HG02943 (cell line): ENCODE results near the gene NR5A1.

Source experiments
- ATAC-seq: cut with Tn5 transposase; IDR thresholded peaks from one replicate; pipeline ENCODE4 v1.9.1; 2021; ENCODE audit warnings: mild to moderate bottlenecking, low read depth, moderate library complexity; ENCODE audit not compliant: unreplicated experiment

NR5A1 gene

GRCh38 chr9:124448019-124448418, 59.2 kb downstream of the NR5A1 start:
- no peak for ATAC-seq

DNA sequence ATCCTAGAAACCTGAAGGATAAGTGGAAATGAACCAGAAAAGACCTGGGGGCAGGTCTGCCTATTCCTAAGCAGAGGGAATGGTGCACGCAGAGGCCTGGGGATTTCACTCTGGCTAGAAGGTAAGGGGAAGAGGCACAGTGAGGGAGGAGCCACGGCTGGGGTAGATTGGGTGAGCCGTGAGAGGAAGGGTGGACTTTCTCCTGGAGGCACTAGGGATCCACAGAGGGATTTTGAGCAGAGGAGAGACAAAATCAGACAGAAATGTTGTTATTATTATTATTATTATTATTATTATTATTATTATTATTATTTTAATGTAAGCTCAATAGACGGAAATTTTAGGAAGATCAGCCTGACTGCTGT, 59.9 kb downstream of the NR5A1 start:
- ATAC-seq: no peak

DNA sequence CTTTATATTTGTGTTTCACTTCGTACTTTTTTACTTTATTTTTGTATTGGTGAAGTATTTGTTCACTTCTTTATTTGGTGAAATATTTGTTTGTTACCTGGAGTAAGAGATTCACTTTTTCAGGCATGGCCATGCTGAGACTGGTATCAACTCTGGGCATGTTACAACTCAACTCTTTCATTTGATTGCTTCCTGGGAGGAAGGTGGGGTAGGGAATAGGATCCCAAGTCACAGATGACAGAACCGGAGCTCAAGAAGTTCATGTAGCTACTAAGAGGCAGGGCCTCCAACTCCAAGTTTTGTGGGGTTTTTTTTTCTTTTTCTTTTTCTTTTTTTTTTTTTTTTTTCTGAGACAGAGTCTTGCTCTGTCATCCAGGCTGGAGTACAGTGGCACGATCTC, 63.0 kb downstream of the NR5A1 start:
- ATAC-seq: no peak

- ATAC-seq: no peak
These were observed 63.6 kb downstream of the NR5A1 start for GRCh38 chr9:124443625-124444024.

GRCh38 chr9:124442826-124443225, 64.4 kb downstream of the NR5A1 start:
- ATAC-seq: no peak

DNA sequence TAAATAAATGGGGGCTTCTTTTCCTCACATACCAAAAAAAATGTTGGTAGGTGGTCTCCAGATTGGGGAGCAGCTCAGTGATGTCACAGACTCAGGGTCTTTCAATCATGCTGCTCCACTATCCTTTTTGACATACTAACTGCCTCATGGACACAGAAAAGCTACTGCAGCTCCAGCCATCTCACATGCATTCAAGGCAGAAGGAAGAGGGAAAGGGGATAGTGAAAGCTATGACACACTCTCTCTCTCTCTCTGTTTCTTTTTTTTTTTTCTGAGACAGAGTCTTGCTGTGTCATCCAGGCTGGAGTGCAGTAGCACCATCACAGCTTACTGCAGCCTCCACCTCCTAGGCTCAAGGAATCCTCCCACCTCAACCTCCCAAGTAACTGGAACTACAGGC, 64.8 kb downstream of the NR5A1 start:
- no peak for ATAC-seq

GRCh38 chr9:124441291-124441690, 65.9 kb downstream of the NR5A1 start:
- no peak for ATAC-seq

DNA sequence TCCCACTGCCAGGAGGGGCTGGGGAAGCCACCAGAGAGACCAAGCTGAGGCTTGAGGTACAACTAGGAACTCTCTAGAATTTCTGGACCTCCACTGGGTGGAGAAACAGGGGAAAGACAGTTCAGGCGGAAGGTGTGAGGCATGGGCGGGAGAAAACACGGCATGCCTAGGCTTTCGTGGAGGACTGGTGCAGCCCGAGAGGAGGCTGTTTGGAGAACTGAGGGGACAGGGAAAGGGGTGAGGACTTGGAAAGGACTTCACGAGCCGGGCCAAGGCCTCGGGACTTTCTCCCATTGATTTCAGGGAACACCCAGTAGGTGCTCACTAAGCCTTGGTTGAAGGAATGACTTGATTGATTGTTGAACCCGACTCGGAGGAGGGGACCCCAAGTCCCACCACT, 66.4 kb downstream of the NR5A1 start:
- ATAC-seq: no peak

- no peak for ATAC-seq
These were observed 67.4 kb downstream of the NR5A1 start for GRCh38 chr9:124439686-124440243.

DNA sequence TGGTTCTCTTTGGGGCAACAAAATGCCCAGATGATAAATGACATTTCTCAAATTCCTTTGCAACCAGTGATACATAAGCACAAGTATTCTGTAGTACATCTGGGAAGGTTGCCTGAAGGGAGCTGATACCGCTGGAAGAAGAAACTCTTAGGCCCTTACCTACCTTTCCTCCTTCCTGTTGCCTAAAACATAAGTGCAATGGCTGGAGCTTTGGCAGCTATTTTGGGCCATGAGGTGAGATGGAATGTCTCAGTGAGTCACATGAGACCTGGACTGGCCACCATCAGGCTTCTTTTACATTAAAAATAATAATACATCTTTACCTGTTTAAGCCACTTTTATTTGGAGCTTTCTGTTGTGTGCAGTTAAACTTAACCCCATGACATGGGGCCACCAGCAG, 68.1 kb downstream of the NR5A1 start:
- ATAC-seq: no peak

GRCh38 chr9:124438091-124438490, 69.1 kb downstream of the NR5A1 start:
- no peak for ATAC-seq

DNA sequence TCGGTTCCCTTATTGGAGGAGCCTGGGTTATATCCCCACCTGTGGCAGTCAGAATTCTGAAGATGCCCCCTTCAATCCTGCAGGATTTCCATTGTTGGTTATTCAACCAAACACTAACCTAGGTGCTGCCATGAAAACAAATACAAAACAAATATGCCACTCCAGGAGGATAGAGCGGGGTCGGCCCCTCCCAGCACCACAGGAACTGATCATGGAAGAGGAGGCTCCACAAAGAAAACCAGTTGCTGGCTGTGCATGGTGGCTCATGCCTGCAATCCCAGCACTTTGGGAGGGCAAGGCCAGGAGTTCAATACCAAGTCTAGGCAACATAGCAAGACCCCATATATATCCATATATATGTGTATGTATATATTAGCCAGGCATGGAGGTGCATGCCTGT, 70.1 kb downstream of the NR5A1 start:
- no peak for ATAC-seq

DNA sequence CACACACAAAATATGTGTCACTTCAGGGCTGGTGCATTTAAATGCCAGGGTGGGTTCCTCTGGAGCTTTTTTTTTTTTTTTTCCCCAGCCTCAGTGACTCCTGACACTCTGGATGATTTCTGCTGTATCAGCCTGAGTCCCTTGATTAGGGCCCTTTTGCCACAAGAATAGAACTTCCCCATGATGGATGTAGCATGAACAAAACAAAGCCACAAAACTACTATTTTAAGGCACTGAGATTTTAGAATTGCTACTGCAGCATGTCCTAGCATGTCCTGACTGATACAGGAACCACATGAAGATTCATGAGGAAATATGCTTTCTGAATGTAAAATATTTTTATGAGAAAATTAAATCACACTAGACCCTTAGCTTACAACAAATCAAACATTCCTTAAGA, 70.9 kb downstream of the NR5A1 start:
- ATAC-seq: no peak
